ENCODE data around the gene PAWR.

- no peak for TF ChIP-seq EZH2 (IDR thresholded peaks at IDR 0.05)
- TF ChIP-seq POLR2AphosphoS5 (IDR thresholded peaks at IDR 0.05; ENCODE audit: borderline replicate concordance, low read depth, low read length) = no peak
- TF ChIP-seq FOXP2 (optimal IDR thresholded peaks at IDR 0.05; ENCODE audit: control extremely low read depth, extremely low read length, insufficient read depth) = no peak
Observed at GRCh38 chr12:79535751-79536150, 155.0 kb downstream of the PAWR start.
